GDM1 (cell line): Measurements from ENCODE around the gene RFX7.

ENCODE experiments used
- DNase-seq: peaks from one replicate; lab custom pipeline; 2025; lab: John Stamatoyannopoulos, UW

Gene RFX7

DNA sequence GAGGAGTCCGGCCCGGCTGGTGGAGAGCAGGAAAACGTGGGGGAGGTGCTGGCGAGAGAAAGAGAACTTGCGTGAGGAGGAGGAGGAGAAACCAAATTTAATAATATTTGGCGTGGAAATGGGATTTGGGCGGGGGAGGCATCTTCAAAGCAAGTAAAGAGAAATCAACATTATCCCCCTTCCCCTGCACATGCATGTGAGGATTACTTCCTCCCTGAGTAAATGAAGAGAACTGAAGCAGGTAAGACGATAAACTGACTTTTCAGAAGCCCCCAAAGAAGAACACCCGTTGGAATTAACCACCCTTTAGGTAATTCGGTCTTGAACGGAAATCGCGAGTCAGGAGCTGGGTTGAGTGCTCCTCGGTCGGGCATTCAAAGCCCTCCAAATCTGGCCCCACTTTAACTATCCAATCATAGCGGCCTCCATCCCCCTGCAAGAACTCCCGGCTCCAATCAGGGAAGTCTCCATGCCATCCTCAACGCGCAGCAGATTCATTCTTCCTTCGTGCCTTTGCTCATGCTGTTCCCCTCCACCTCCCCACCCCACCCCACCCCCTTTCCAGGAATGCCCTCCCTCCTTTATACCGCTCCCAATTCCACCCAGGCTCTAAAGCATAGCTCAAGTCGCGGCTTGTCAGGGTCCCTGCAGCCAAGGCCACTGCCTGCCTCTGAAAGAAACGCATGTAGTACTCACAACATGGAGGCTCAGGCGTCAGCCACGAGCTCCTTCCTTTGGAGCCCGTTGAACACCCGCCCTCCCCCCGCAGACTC, 545 bp upstream of the RFX7 start:
- peak; percentile 33 for DNase-seq

DNA sequence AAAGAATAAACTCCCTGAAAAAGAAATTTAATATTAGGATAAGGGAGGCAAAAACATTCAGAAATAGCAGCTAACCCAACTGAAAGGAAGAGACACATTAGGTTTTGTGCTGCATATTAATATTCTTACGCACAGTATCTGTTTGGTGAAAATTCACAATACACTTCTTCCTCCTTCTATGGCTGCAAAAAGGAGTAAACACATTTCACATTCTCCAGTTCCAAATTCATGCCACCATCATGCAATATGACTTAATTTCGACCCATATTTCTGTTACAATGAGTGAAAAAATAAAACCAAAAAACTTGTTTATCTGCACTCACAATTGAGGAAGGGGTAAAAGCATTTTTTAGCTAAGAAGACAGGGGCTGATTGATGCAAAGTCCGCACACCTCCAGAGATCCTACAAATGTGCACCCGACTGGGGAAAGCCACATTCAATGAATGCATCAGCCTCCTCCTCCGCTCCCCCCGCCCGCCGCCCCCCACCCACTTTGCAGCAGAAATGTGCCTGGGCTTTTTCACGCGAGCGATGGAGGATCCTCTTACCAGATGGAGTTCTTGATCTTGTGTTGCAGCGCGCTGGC, 1.0 kb downstream of the RFX7 start:
- DNase-seq: no peak

DNA sequence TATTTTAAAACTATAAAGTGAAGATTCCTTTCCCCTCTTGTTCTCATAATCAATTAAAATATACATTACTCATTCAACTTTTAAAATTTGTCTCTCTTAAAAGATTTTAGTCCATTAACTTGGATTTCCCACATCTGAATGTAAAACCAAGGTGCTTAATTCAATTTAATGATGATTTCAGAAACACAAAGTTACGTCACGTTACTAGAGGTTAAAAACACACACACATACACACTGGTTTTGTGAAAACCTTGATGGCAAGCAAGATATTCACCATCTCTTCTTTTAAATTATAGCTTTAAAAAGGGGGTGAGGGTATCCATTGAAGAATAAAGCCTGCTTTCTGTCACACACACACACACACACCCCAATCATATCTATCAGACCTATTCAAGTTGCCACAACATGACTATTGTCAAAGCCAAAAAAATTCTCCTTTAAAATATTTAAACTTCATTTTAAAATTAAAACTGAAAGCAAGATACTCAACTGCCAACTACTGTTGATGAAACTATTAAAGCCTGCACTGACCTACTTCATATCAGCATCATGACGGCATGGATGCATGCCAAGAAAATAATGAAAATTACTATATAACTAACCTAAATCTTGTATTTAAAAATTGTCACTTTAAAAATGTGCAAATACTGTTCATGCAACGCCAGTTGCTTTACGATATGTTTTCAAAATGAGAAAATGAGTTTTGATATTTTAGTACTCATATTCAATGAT, 2.1 kb downstream of the RFX7 start:
- DNase-seq: no peak

DNA sequence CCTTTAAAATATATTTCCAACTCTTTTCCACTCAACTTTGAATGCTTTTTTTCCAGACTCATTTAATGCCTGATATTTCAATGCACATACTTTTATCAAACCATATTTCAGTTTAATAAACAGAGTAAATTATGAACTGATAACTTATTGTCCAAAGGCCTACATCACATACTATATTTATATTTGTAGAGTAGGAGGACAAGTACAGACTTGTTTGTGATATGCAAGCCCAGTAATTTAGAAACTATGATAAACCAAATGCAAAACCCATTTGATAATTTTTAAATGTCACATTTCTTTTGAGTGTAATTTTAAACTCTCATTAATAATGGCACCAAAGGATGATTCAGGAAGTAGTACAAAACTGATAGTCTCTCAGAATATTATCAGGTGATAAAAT, 3.3 kb downstream of the RFX7 start:
- DNase-seq: no peak

DNA sequence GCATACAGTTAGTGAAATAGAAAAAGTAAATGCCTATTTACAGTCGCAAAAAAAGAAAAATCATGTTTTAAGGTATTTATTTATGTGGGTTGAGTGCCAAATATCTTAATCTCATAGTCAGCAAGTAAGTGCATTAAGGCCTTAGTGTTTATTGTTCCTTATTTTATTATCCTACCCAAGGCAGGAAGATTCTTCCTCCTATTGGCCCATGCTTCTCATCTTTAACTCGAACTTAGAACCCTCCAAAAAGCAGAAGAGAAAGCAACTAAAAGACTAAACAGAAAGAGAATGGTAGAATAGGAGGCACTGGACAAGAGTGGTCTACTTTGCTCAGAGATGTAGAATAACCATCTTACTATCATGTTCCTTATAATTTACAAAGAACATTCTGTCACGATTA, 7.5 kb downstream of the RFX7 start:
- DNase-seq: no peak

DNA sequence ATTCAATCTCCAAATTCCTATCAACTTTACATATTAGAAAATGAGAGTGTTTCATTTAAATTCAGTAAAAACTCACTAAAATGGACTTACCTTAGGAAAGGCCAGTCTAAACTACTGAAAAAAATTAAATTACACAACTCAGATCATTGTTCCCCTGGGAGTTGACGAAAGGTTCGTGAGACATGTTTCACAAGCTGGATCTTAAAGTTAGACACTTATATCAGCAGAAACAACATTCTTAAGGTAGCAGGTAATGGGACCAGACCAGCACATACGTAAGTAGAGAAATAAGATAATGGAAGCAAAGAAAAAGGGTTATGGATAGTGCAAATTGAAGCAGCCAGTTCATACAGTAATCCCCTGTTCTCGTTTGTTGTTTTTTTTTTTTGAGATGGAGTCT, 8.9 kb downstream of the RFX7 start:
- no peak for DNase-seq

DNA sequence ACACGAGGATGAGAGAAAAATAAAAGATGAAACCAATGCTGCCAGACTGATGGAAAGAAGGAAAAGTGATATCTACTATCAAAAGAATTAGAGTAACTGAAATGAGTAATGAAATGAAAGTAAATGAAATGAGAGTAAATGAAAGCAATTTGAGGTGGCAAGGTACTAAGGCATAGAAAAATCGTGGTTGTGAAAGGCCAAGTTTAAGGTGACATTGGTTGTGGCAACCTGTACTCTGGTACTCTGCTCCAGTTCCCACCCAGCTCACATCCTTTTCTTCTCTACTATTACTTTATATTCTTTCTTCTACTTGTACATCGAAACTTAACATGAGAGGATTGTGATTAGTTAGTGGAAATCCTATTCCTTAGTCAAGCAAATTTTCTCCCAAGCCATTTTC, 10.1 kb downstream of the RFX7 start:
- DNase-seq: no peak

DNA sequence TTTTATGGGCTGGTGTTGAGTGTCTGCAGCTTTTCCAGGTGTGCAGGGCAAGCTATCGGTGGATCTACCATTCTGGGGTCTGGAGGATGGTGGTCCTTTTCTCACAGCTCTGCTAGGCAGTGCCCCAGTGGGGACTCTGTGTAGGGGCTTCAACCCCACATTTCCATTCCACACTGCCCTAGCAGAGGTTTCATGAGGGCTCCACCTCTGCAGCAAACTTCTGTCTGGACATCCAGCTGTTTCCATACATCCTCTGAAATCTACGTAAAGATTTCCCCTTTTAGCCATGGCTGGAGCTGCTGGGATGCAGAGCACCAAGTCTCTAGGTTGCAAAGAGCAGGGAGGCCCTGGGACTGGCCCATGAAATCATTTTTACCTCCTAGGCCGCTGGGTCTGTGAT, 11.6 kb downstream of the RFX7 start:
- DNase-seq: no peak

DNA sequence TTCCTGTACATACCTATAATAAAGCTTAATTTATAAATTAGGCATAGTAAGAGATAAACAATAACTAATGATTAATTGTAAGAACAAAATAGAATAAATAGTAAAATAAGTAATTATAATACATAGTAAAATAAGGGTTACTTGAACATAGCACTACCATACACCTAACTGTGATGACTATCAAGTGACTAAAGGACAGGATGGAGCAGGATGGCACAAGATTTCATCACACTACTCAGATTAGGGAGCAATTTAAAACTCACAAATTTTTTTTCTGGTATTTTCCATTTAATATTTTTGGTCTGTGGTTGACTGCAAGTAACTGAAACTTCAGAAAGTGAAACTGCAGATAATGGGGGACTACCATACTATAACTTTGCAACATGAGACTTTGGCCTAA, 14.8 kb downstream of the RFX7 start:
- no peak for DNase-seq

DNA sequence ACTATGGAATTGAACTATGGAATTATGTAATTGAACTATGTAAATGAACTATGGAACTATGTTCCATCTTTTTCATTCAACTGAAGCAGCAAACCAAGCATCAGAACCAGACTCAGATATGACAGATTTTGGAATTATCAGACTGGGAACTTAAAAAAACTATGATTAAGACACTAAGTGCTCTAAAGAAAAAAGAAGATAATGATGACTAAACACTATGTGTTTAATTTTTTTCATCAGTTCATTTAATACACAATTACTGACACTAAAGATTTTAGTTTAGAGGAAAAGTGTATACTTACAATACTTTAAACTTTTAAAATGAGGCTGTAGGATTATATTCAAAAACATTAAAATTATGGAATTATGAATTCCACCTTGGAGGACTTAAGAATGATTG, 15.3 kb downstream of the RFX7 start:
- DNase-seq: no peak

DNA sequence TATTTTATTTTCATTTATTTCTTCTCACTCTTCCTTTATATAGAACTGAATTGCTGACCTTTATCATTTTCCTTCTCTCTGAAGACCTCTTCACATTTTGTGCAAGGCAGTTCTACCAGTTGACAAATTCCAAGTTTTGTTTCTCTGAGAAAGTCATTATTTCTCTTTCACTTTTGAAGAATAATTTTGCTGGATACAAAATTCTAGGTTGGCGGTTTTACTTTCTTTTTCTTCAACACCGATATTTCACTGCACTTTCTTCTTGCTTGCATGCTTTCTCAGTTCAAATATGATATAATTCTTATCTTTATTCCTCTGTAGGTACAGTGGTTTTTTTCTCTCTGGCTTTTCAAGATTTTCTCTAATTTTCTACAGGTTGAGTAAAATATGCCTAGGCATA, 15.9 kb downstream of the RFX7 start:
- no peak for DNase-seq

DNA sequence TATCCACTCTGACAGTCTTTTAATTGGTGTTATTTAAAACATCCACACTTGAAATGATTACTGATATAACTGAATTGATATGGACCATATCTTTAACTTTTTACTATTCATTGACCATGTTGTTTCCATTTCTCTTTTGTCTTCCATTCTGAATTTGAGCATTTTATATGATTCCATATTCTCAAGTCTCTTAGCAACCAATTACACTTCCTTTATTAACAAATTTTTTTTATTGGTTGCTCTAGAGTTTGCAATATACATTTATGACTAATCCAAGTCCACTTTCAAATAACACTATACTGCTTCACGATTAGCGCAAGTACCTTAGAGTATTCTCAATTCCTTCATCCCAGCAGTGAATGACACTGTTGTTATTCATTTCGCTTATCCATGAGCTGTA, 16.4 kb downstream of the RFX7 start:
- no peak for DNase-seq

DNA sequence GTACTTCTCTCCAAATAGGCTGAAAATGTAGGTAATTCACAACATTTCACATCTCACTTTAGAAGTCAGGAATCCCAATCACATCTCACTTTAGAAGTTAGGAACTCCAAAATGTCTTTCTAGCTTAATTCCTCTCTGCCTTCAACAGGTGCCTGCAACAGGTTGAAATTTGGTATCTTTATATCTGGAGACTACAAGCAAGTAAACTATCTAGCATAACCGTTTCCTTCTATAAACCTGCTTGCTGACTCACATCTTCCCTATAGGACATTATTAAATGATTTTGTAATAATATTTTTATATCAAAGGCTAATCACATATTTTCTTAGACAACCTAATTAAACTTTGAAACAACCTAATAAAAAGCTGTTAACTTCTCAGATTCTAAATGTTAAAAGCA, 18.2 kb downstream of the RFX7 start:
- no peak for DNase-seq

DNA sequence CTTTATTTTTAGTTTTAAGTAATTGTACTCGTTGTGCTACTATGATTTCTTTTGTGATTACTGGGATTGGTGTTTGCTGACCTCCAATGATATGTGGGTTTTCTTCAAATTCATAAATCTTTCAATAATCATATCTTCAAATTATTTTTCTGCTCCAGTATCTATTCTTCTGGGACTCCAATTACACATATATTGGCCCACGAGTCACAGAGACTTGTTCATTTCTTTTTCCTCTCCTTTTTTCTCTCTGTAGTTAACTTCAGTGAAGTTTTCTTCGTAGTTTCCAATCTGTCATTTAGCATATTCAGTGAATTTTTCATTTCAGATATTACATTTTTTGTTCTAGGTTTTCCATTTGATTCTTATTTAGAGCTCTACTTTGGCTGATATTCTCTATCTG, 21.4 kb downstream of the RFX7 start:
- no peak for DNase-seq

DNA sequence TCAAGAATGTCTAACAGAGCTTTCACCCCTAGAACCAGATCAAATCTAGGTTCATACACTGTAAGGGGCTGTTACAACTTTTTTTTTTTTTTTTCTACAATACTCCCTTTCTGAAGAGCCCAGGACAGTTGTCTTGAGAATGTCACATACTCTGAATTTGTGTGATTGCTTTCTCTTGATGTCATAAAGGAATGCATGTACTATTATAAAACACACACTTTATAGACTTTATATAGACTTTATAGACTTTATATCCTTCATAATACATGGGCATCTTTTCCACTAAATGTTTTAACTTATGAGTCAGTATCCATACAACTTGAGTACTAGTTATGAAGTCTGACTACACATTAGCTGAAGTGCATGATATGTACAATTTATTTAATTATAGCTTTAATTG, 26.3 kb downstream of the RFX7 start:
- no peak for DNase-seq

DNA sequence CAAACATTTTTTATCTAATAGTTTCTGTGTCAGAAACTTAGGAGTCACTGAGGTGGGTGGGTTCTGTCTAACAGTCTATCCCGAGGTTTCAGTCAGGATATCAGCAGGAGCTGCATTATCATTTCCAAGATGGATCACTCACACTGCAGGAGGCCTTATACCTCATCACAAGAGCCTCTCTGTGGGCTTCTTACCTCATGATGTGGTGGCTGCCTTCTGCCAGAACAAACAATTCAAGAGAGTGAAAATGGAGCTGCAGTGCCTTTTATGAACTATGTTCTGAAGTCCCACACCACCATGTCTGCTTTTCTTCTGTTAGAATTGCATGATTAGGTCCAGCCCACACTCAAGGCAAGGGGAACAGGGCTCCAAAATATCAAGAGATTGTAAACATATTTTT, 27.9 kb downstream of the RFX7 start:
- no peak for DNase-seq

DNA sequence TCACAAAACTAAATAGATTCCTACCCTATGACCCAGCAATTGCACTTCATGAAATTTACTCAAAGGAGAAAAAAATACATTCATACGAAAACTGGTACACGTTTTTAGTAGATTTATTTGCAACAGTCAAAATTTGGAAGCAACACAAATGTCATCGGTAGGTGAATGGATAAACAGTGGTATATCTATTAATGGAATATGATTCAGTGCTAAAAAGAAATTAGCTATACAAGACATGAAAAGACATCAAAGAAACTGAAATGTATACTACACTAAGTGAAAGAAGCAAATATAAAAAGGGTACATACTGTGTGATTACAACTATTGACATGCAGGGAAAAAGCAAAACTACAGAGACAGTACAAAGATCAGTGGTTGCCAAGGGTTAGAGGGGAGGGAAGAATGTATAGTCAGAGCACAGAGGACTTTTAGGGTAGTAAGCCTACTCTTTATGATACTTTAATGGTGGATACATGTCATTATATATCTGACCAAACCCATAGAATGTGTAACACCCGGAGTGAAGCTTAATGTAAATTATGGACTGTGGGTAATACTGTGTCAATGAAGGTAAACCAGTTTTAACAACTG, 31.6 kb downstream of the RFX7 start:
- no peak for DNase-seq

DNA sequence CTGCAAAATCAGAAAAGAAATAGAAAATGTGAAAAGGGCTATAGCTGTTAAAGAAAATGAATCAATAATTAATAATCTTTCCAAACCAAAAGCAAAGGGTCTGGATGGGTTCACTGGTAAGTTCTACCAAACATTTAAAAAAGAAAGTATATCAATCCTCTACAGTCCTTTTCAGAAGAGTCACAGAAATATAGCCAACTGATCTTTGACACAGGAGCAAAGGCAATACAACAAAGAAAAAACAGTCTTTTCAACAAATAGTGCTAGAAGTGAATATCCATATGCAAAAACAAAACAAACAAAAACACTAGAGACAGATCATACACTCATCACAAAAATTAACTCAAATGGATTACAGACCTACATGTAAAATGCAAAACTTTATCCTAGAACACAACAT, 32.6 kb downstream of the RFX7 start:
- DNase-seq: no peak

DNA sequence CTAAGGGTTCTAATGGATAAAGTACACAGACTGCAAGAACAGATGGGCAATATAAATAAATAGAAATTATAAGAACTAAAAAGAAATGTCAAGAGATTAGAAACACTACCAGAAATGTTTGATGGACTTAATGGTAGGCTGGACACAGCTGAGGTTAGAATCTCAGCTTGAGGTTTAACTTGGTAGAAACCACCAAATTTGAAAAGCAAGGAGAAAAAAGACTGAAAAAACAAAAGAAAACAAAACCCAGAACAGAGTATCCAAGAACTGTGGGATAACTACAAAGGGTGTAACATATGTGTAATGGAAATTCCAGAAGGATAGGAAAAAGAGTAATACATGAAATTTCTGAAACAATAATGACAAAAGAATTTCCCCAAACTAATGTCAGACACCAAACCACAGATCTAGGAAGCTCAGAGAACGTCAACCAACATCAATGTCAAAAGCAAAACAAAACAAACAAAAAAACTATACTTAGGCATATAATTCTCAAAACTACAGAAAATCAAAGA, 35.0 kb downstream of the RFX7 start:
- no peak for DNase-seq

DNA sequence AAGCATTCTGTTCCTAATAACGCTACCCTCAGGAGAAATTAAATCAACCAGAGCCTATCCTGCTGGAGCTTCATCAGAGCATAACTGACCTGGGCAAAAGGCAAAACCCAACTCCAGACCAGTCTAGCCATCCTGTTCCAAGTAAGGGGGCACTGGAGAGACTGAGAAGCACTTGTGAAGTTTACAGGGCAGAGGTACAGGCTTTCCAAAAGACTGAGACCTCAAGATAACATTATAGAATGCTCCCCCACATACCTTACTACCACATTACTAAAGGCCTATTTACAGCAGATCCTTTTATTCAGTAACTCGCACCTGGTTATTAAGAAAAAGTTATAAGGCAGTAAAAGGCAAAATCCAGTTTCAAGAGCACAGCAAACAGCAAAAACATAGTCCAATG, 35.5 kb downstream of the RFX7 start:
- DNase-seq: no peak

DNA sequence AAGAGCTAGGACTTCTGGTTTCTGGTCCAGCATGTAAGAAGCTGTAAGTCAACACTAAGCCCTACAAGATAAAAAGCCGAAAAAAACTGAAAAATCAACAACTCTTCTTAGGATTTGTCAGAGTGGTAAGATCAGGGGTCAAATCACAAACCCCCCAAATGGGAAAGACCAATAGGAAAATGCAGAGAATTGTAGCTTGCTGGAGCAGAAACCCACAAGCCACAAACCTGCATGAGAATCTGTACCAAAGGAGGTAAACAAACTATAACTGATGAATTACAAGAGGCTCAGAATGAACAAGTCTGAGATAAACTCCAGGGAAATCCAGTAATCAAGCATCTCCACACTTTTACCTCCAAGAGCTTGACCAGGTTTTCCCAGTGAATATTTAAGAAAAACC, 36.0 kb downstream of the RFX7 start:
- no peak for DNase-seq

DNA sequence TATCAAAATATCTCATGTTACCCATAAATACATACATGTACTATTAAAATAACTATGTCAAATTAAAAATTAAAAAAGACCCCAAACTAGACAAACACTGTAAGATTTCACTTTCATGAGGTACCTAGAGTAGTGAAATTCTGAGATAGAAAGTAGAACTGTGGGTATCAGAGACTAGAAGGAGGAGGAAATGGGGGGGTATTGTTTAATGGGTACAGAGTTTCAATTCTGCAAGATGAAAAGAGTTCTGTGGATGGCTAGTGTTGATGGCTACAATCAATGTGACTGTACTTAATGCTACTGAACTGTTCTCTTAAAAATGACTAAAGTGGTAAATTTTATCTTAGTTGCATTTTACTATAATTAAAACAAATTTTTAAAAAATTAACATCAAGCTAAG, 36.6 kb downstream of the RFX7 start:
- no peak for DNase-seq
